Neural progenitor cell (in vitro differentiated cells): Measurements from ENCODE around the gene EFCAB11.

Experiments
- CTCF ChIP-seq: fragments of 200-600 bp; sonication (generic); IDR thresholded peaks from 2 replicates; pipeline ENCODE4 v1.5.1; 2017; ENCODE audit warnings: antibody characterized with exemption, mild to moderate bottlenecking
- EZH2 ChIP-seq: fragments of 200-600 bp; sonication (generic); IDR thresholded peaks from 2 replicates; pipeline ENCODE4 v1.6.1; 2017; ENCODE audit warnings: antibody characterized with exemption, mild to moderate bottlenecking, moderate library complexity
- EZH2phosphoT487 ChIP-seq: fragments of 200-600 bp; sonication (generic); IDR thresholded peaks from 2 replicates; pipeline ENCODE4 v1.6.1; 2017; ENCODE audit warnings: antibody characterized with exemption

GRCh38 chr14:89748004-89748403 lies 206.5 kb downstream of the EFCAB11 start:
- TF ChIP-seq CTCF: no peak
- no peak for TF ChIP-seq EZH2
- TF ChIP-seq EZH2phosphoT487: no peak
